ENCODE results near the gene RAB27A. TPM values are rescaled to one million over a fixed set of nuclear protein-coding genes. Genes with fewer than 3 reads are reported as not detected.
A peak's percentile ranks its signal among the peaks of the same experiment; 100 is the strongest.
"Not testable (repeated sequence)": the region's sequence is repeated elsewhere in the genome, so short reads cannot be mapped to it uniquely, and the experiment has no call there.

RAB27A gene
- total and polyA plus RNA-seq, 2 donors (not counting 3 experiments of a cell fraction or from before 2014, with no cell fraction given), result 7.3 to 30.9 TPM

DNA sequence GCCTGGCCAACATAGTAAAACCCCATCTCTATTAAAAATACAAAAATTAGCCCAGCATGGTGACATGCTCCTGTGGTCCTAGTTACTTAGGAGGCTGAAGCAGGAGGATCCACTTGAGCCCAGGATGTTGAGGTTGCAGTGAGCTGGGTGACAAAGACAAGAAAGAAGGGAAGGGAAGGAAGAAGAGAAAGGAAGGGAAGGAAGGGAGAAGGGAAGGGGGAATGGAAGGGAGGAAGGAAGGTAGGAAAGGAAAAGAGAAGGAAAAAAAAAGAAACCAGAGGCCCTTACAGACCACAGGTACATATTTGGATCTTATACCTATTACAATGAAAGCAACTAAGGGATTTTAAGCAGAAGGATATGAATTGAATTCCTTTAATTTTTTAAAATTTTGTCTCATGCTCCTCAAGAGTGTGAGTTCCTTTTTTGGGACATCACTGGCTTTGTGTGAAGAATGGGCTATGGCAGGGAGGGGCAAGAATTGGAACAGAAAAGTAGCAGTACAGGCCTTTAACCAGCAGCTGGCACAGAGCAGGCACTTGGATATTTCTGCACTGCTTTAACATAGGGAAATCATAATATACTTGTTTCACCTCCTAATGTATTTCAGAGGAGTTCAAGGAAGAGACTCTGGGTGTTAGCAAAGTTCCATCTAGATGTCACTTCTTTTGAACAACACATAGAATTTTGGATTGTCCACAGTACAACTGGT is 7.9 kb downstream of the RAB27A start:
- intact Hi-C loops (cut with micrococcal nuclease), result loop anchor here (1.0 kb wide), 1 partner anchor 51 kb away; no protein-coding TSS in a partner anchor
- Histone ChIP-seq H3K9ac (replicated peaks; ENCODE audit: extremely low read depth, insufficient read depth, low read length) (no peak overlapping the region), H4K20me1 (replicated peaks; ENCODE audit: control insufficient read depth, extremely low read depth, insufficient read depth, low read length) (no peaks in the 10 kb centered on the region), H3K36me3 (ENCODE audit: control insufficient read depth in 2 of 2, extremely low read depth in 1 of 2, insufficient read depth in 2 of 2, low read length in 2 of 2) (no peaks in the 10 kb centered on the region), H3K27ac (ENCODE audit: insufficient read depth, low read depth, low read length) (peak overlapping the region; percentile 6), H2AFZ (ENCODE audit: low read depth, low read length) (no peak overlapping the region), H3K9me3 (replicated peaks; ENCODE audit: control insufficient read depth, insufficient read depth, low read length) (no peaks in the 10 kb centered on the region), H3K79me2 (ENCODE audit: control insufficient read depth, insufficient read depth, low read length) (peaks cover 8% of the 10 kb centered on the region), H3K9me1 (replicated peaks; ENCODE audit: control insufficient read depth, extremely low read depth, insufficient read depth, low read length) (peaks cover under 1% of the 10 kb centered on the region), H3K27me3 (ENCODE audit: control insufficient read depth in 2 of 2, insufficient read depth in 2 of 2, low read length in 2 of 2) (no peaks in the 10 kb centered on the region), H3K4me1 (ENCODE audit: control insufficient read depth, extremely low read depth, insufficient read depth, low read length) (peaks cover 39% of the 10 kb centered on the region), H3K4me2 (ENCODE audit: insufficient read depth, low read length) (peak overlapping the region; percentile 35), H3K4me3 (replicated peaks in 1 of 3; ENCODE audit: insufficient read depth in 1 of 3, low read depth in 1 of 3, low read length in 3 of 3) (no peak overlapping the region)
- TF ChIP-seq, protein P1, sequence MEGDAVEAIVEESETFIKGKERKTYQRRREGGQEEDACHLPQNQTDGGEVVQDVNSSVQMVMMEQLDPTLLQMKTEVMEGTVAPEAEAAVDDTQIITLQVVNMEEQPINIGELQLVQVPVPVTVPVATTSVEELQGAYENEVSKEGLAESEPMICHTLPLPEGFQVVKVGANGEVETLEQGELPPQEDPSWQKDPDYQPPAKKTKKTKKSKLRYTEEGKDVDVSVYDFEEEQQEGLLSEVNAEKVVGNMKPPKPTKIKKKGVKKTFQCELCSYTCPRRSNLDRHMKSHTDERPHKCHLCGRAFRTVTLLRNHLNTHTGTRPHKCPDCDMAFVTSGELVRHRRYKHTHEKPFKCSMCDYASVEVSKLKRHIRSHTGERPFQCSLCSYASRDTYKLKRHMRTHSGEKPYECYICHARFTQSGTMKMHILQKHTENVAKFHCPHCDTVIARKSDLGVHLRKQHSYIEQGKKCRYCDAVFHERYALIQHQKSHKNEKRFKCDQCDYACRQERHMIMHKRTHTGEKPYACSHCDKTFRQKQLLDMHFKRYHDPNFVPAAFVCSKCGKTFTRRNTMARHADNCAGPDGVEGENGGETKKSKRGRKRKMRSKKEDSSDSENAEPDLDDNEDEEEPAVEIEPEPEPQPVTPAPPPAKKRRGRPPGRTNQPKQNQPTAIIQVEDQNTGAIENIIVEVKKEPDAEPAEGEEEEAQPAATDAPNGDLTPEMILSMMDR (IDR thresholded peaks at IDR 0.05; ENCODE audit: extremely low read depth in 1 of 2, insufficient read depth in 1 of 2, low read depth in 1 of 2, low read length in 2 of 2), result no peak
- TF ChIP-seq GATA2 (IDR thresholded peaks at IDR 0.05; ENCODE audit: insufficient read depth, insufficient read length, low read depth, low read length) (no peak), MYC (IDR thresholded peaks at IDR 0.05; ENCODE audit: low read depth, low read length) (no peak), FOS (IDR thresholded peaks at IDR 0.05; ENCODE audit: borderline replicate concordance, insufficient read depth, low read length) (no peak), POLR2AphosphoS5 (IDR thresholded peaks at IDR 0.05; ENCODE audit: insufficient read depth, low read depth, low read length) (no peak), POLR2A (IDR thresholded peaks at IDR 0.05; ENCODE audit: low read depth, low read length) (no peak), JUN (IDR thresholded peaks at IDR 0.05; ENCODE audit: borderline replicate concordance, insufficient read depth, insufficient read length, low read depth) (no peak), EZH2 (IDR thresholded peaks at IDR 0.05; ENCODE audit: borderline replicate concordance, low read depth, low read length, severe bottlenecking) (no peak)
- TF ChIP-seq, protein P2, sequence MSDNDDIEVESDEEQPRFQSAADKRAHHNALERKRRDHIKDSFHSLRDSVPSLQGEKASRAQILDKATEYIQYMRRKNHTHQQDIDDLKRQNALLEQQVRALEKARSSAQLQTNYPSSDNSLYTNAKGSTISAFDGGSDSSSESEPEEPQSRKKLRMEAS (IDR thresholded peaks at IDR 0.05; ENCODE audit: insufficient read depth, insufficient read length), result no peak
- CTCF ChIA-PET, result interaction anchor here (0.6 to 1.7 kb wide), 13 partner anchors 9 to 772 kb away, joined by 3 to 8 read pairs (median 3); partner anchors contain the start of genes PIERCE2, PIGB and PIGBOS1
- DNase-seq (ENCODE audit: low read depth, low spot score), result no peak
- BruUV-seq (replicated peaks), result no TSS peak
- dilution Hi-C loops (cut with MboI; ENCODE audit: extremely low pct_ligation_motif_present, low sequenced_read_pairs), result no loop called here
- FAIRE-seq, result no peak
- POLR2A ChIA-PET, result no interaction called here

DNA sequence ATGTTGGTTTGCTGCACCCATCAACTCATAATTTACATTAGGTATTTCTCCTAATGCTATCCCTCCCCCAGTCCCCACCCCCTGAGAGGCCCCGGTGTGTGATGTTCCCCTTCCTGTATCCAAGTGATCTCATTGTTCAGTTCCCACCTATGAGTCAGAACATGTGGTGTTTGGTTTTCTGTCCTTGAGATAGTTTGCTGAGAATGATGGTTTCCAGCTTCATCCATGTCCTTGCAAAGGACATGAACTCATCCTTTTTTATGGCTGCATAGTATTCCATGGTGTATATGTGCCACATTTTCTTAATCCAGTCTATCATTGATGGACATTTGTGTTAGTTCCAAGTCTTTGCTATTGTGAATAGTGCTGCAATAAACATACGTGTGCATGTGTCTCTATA is 9.0 kb downstream of the RAB27A start:
- DNase-seq (ENCODE audit: low read depth, low spot score); H4K20me1 ChIP-seq (replicated peaks; ENCODE audit: control insufficient read depth, extremely low read depth, insufficient read depth, low read length); POLR2A ChIA-PET; FAIRE-seq; H3K4me2 ChIP-seq (ENCODE audit: insufficient read depth, low read length); H3K36me3 ChIP-seq (ENCODE audit: control insufficient read depth in 2 of 2, extremely low read depth in 1 of 2, insufficient read depth in 2 of 2, low read length in 2 of 2); H2AFZ ChIP-seq (ENCODE audit: low read depth, low read length); H3K9me3 ChIP-seq (replicated peaks; ENCODE audit: control insufficient read depth, insufficient read depth, low read length); intact Hi-C loops (cut with micrococcal nuclease); H3K9me1 ChIP-seq (replicated peaks; ENCODE audit: control insufficient read depth, extremely low read depth, insufficient read depth, low read length); H3K9ac ChIP-seq (replicated peaks; ENCODE audit: extremely low read depth, insufficient read depth, low read length); H3K4me3 ChIP-seq (replicated peaks in 1 of 3; ENCODE audit: insufficient read depth in 1 of 3, low read depth in 1 of 3, low read length in 3 of 3); H3K27me3 ChIP-seq (ENCODE audit: control insufficient read depth in 2 of 2, insufficient read depth in 2 of 2, low read length in 2 of 2); H3K79me2 ChIP-seq (ENCODE audit: control insufficient read depth, insufficient read depth, low read length); BruUV-seq (replicated peaks); dilution Hi-C loops (cut with MboI; ENCODE audit: extremely low pct_ligation_motif_present, low sequenced_read_pairs); H3K27ac ChIP-seq (ENCODE audit: insufficient read depth, low read depth, low read length): not testable (repeated sequence)
- CTCF ChIA-PET, result interaction anchor here (1.0 kb wide), 1 partner anchor 52 kb away, joined by 3 read pairs; no protein-coding TSS in a partner anchor
- peaks cover 39% of the 10 kb centered on the region for H3K4me1 ChIP-seq (ENCODE audit: control insufficient read depth, extremely low read depth, insufficient read depth, low read length)
